A549 (cell line): ENCODE results near the gene RAP1GDS1. TPM values are rescaled to one million over a fixed set of nuclear protein-coding genes. Genes with fewer than 3 reads are reported as not detected.

Experiments used
- ATAC-seq, 2 experiments: fragments of 200-7000 bp in 1 of 2; fragments of >200 bp in 1 of 2; cut with Nextera tagmentation in 1 of 2; cut with Tn5 transposase in 1 of 2; 3 replicates each; pipeline versions ENCODE4 v1.8.0 to v1.9.1; 2018 to 2020; ENCODE audit warnings: mild to moderate bottlenecking in 1 of 2, moderate library complexity in 1 of 2
- CTCF ChIA-PET: fragments of 300-600 bp; sonication (Branson Sonifier 250); formaldehyde crosslinking; extraction: SDS; loops from one replicate; lab custom pipeline; 2021; ENCODE audit warnings: antibody characterized with exemption, inconsistent platforms; lab: Yijun Ruan, JAX
- POLR2A ChIA-PET: fragments of 350-600 bp; formaldehyde crosslinking; extraction: SDS; loops from one replicate; lab custom pipeline; 2021; ENCODE audit warnings: antibody characterized with exemption, inconsistent platforms; lab: Yijun Ruan, JAX
- DNase-seq, 2 experiments: peaks; one replicate each; pipeline versions ENCODE4 v3.0.0 to v3.0.0-alpha.2; 2011 to 2016; ENCODE audit warnings: low read depth in 1 of 2, low spot score in 1 of 2
- FAIRE-seq: peaks from 2 replicates; lab custom pipeline; 2011; peaks lifted over from hg19 to GRCh38; lab: Jason Lieb, UNC
- H3K27ac ChIP-seq, 2 experiments: fragments of >200 bp; sonication (Bioruptor Twin); formaldehyde crosslinking; 3 replicates each; pipeline ENCODE4 v1.5.1; 2016 to 2017
- H3K4me1 ChIP-seq: fragments of >200 bp; sonication (Bioruptor Twin); formaldehyde crosslinking; 3 replicates; pipeline ENCODE4 v1.6.1; 2016
- H3K4me2 ChIP-seq: fragments of >200 bp; sonication (Bioruptor Twin); formaldehyde crosslinking; 3 replicates; pipeline ENCODE4 v1.6.1; 2016
- H3K4me3 ChIP-seq: fragments of >200 bp; sonication (Bioruptor Twin); formaldehyde crosslinking; 3 replicates; pipeline ENCODE4 v1.5.1; 2016
- H3K9me3 ChIP-seq: fragments of >200 bp; sonication (Bioruptor Twin); formaldehyde crosslinking; 3 replicates; pipeline ENCODE4 v1.6.1; 2016
- CBX2 ChIP-seq: fragments of 200-600 bp; sonication (generic); IDR thresholded peaks from 2 replicates; pipeline ENCODE4 v1.6.1; 2016; ENCODE audit warnings: low read depth, mild to moderate bottlenecking, borderline replicate concordance
- CBX8 ChIP-seq: fragments of 200-600 bp; sonication (generic); IDR thresholded peaks from 2 replicates; pipeline ENCODE4 v1.6.1; 2016
- CHD2 ChIP-seq: fragments of 150-350 bp; IDR thresholded peaks from 2 replicates; pipeline ENCODE4 v1.6.1; 2014; ENCODE audit warnings: low read length; ENCODE audit not compliant: partially characterized antibody
- CHD4 ChIP-seq: fragments of 200-600 bp; sonication (generic); IDR thresholded peaks from 2 replicates; pipeline ENCODE4 v1.6.1; 2016; ENCODE audit warnings: antibody characterized with exemption, mild to moderate bottlenecking, borderline replicate concordance
- EHF ChIP-seq: fragments of 250-450 bp; sonication (Bioruptor Pico); IDR thresholded peaks from 2 replicates; pipeline ENCODE4 v1.5.0; 2020; ENCODE audit warnings: mild to moderate bottlenecking
- EHMT2 ChIP-seq: fragments of 200-600 bp; sonication (generic); IDR thresholded peaks from 2 replicates; pipeline ENCODE4 v1.6.1; 2016; ENCODE audit warnings: antibody characterized with exemption, low read depth, mild to moderate bottlenecking, moderate library complexity
- ESRRA ChIP-seq: fragments of 150-350 bp; IDR thresholded peaks from 2 replicates; pipeline ENCODE4 v1.6.1; 2014; ENCODE audit warnings: mild to moderate bottlenecking, low read length, borderline replicate concordance
- HOXA7 ChIP-seq: fragments of 250-450 bp; sonication (Bioruptor Pico); IDR thresholded peaks from 2 replicates; pipeline ENCODE4 v1.5.0; 2020; ENCODE audit warnings: mild to moderate bottlenecking, moderate library complexity
- JUNB ChIP-seq: fragments of >200 bp; sonication (Bioruptor Twin); formaldehyde crosslinking; IDR thresholded peaks from 2 replicates; pipeline ENCODE4 v1.6.1; 2016
- MAZ ChIP-seq: fragments of 150-350 bp; IDR thresholded peaks from 2 replicates; pipeline ENCODE4 v1.6.1; 2014; ENCODE audit warnings: antibody characterized with exemption, low read depth, low read length, borderline replicate concordance
- MYC ChIP-seq: IDR thresholded peaks from 2 replicates; pipeline ENCODE4 v1.6.1; 2012; ENCODE audit warnings: mild to moderate bottlenecking, inconsistent platforms, low read length, improper control_type of control experiment, borderline replicate concordance
- NFE2L2 ChIP-seq: fragments of 150-350 bp; conservative IDR thresholded peaks from 2 replicates; pipeline ENCODE4 v1.6.1; 2014; ENCODE audit warnings: low read length
- POLR2AphosphoS2 ChIP-seq: conservative IDR thresholded peaks from 2 replicates; pipeline ENCODE4 v1.6.1; 2012; ENCODE audit warnings: low read length, improper control_type of control experiment, inconsistent platforms
- RARB ChIP-seq: fragments of 250-450 bp; sonication (Bioruptor Pico); IDR thresholded peaks from 2 replicates; pipeline ENCODE4 v1.8.0; 2021; ENCODE audit warnings: mild to moderate bottlenecking, moderate library complexity
- RFX5 ChIP-seq: fragments of 450-650 bp; IDR thresholded peaks from 2 replicates; pipeline ENCODE4 v1.7.1; 2014; ENCODE audit warnings: antibody characterized with exemption, mild to moderate bottlenecking, moderate library complexity
- SMC3 ChIP-seq: fragments of >200 bp; sonication (Bioruptor Twin); formaldehyde crosslinking; IDR thresholded peaks from 3 replicates; pipeline ENCODE4 v1.6.1; 2018; ENCODE audit warnings: inconsistent platforms
- SREBF2 ChIP-seq: fragments of 450-650 bp; IDR thresholded peaks from 2 replicates; pipeline ENCODE4 v1.6.1; 2014; ENCODE audit warnings: mild to moderate bottlenecking, moderate library complexity
- TFCP2L1 ChIP-seq: fragments of 250-450 bp; sonication (Bioruptor Pico); IDR thresholded peaks from 2 replicates; pipeline ENCODE4 v1.5.0; 2021; ENCODE audit warnings: mild to moderate bottlenecking
- TP53 ChIP-seq: fragments of 250-450 bp; sonication (Bioruptor Pico); IDR thresholded peaks from 2 replicates; pipeline ENCODE4 v1.5.0; 2021; ENCODE audit warnings: mild to moderate bottlenecking, moderate library complexity
- USF2 ChIP-seq: fragments of 450-650 bp; IDR thresholded peaks from 2 replicates; pipeline ENCODE4 v1.6.1; 2014; ENCODE audit warnings: antibody characterized with exemption
- ZFP36 ChIP-seq: fragments of 450-650 bp; IDR thresholded peaks from 2 replicates; pipeline ENCODE4 v1.6.1; 2014; ENCODE audit warnings: borderline replicate concordance; ENCODE audit not compliant: partially characterized antibody
- ZSCAN20 ChIP-seq: fragments of 250-450 bp; sonication (Bioruptor Pico); IDR thresholded peaks from 2 replicates; pipeline ENCODE4 v1.8.0; 2022; ENCODE audit warnings: mild to moderate bottlenecking, moderate library complexity
- WGBS: methylation state at CpG from one replicate; pipeline ENCODE4 v1.1.6; 2017; ENCODE audit errors: missing lambda C conversion rate; 5-methylcytosine and 5-hydroxymethylcytosine counted together
- polyA plus RNA-seq, 4 experiments: library from polyadenylated mRNA; depleted of rRNA in 3 of 4; stranded (reverse); fragments of >200 nt; fragmentation: RNase III in 1 of 4; extraction: RNeasy Plus Mini Kit Qiagen cat#74134 plus additional on column Dnase treatment in 1 of 4; gene quantifications; 2 replicates in 3 of 4; 3 replicates in 1 of 4; pipeline ENCODE4 v1.2.3, GENCODE V29; 2011 to 2017
- TF ChIP-seq, protein P1 (sequence below): fragments of 200-600 bp; sonication (generic); IDR thresholded peaks from 2 replicates; pipeline ENCODE4 v1.6.1; 2016; ENCODE audit warnings: antibody characterized with exemption, mild to moderate bottlenecking, moderate library complexity
- TF ChIP-seq, protein P2 (sequence below): fragments of >200 bp; sonication (Bioruptor Twin); formaldehyde crosslinking; IDR thresholded peaks from 3 replicates; pipeline ENCODE4 v1.5.1; 2016

The RAP1GDS1 gene
- polyA plus RNA-seq, 2 of the 4 experiments (the other 2 are of a cell fraction) = 29.3 to 31.6 TPM

GRCh38 chr4:98222306-98222705 lies 38.9 kb upstream of the RAP1GDS1 start (continued):
- TF ChIP-seq USF2 = no peak
- no peak for TF ChIP-seq POLR2AphosphoS2
- no peak for TF ChIP-seq RFX5
- TF ChIP-seq, all 56 proteins: peak for 0

- TF ChIP-seq TP53 (CRISPR knock-in tag) (no peak), ZSCAN20 (CRISPR knock-in tag) (no peak), RARB (CRISPR knock-in tag) (no peak), CHD4 (no peak), HOXA7 (CRISPR knock-in tag) (no peak), MYC (no peak), POLR2AphosphoS2 (no peak), CBX8 (no peak), RFX5 (no peak), TFCP2L1 (CRISPR knock-in tag) (no peak), EHMT2 (no peak), MAZ (no peak), ZFP36 (no peak), JUNB (no peak)
- TF ChIP-seq, protein P1, sequence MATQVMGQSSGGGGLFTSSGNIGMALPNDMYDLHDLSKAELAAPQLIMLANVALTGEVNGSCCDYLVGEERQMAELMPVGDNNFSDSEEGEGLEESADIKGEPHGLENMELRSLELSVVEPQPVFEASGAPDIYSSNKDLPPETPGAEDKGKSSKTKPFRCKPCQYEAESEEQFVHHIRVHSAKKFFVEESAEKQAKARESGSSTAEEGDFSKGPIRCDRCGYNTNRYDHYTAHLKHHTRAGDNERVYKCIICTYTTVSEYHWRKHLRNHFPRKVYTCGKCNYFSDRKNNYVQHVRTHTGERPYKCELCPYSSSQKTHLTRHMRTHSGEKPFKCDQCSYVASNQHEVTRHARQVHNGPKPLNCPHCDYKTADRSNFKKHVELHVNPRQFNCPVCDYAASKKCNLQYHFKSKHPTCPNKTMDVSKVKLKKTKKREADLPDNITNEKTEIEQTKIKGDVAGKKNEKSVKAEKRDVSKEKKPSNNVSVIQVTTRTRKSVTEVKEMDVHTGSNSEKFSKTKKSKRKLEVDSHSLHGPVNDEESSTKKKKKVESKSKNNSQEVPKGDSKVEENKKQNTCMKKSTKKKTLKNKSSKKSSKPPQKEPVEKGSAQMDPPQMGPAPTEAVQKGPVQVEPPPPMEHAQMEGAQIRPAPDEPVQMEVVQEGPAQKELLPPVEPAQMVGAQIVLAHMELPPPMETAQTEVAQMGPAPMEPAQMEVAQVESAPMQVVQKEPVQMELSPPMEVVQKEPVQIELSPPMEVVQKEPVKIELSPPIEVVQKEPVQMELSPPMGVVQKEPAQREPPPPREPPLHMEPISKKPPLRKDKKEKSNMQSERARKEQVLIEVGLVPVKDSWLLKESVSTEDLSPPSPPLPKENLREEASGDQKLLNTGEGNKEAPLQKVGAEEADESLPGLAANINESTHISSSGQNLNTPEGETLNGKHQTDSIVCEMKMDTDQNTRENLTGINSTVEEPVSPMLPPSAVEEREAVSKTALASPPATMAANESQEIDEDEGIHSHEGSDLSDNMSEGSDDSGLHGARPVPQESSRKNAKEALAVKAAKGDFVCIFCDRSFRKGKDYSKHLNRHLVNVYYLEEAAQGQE = no peak
- TF ChIP-seq, protein P2, sequence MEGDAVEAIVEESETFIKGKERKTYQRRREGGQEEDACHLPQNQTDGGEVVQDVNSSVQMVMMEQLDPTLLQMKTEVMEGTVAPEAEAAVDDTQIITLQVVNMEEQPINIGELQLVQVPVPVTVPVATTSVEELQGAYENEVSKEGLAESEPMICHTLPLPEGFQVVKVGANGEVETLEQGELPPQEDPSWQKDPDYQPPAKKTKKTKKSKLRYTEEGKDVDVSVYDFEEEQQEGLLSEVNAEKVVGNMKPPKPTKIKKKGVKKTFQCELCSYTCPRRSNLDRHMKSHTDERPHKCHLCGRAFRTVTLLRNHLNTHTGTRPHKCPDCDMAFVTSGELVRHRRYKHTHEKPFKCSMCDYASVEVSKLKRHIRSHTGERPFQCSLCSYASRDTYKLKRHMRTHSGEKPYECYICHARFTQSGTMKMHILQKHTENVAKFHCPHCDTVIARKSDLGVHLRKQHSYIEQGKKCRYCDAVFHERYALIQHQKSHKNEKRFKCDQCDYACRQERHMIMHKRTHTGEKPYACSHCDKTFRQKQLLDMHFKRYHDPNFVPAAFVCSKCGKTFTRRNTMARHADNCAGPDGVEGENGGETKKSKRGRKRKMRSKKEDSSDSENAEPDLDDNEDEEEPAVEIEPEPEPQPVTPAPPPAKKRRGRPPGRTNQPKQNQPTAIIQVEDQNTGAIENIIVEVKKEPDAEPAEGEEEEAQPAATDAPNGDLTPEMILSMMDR = no peak
- Histone ChIP-seq H3K9me3 (no peaks in the 10 kb centered on the region), H3K4me3 (no peak overlapping the region), H3K4me1 (no peaks in the 10 kb centered on the region), H3K27ac (no peak overlapping the region), H3K4me2 (no peak overlapping the region)
- ATAC-seq = no peak
- ChIA-PET CTCF (interaction anchor here (1.6 kb wide), 1 partner anchor 10 kb away, joined by 5 read pairs; no protein-coding TSS in a partner anchor), POLR2A (no interaction called here)
- no peak for FAIRE-seq
- WGBS = 90% methylated on average over 6 of the region's 6 CpGs
- no peak for DNase-seq
These were observed 34.8 kb upstream of the RAP1GDS1 start for GRCh38 chr4:98226396-98226795.

- Histone ChIP-seq H3K4me3 (no peak overlapping the region), H3K9me3 (no peaks in the 10 kb centered on the region), H3K27ac (no peak overlapping the region), H3K4me1 (no peaks in the 10 kb centered on the region), H3K4me2 (no peak overlapping the region)
- ATAC-seq (no peak), FAIRE-seq (no peak), DNase-seq (no peak)
- TF ChIP-seq CBX2 (no peak), ESRRA (no peak), CHD2 (no peak), ZFP36 (no peak), SREBF2 (no peak), TFCP2L1 (CRISPR knock-in tag) (no peak), SMC3 (no peak), USF2 (no peak), ZSCAN20 (CRISPR knock-in tag) (no peak), NFE2L2 (no peak), EHF (no peak)
- WGBS = 88% methylated on average over 3 of the region's 3 CpGs
- ChIA-PET POLR2A (no interaction called here), CTCF (no interaction called here)
These were observed 30.2 kb upstream of the RAP1GDS1 start for GRCh38 chr4:98230961-98231360.
